NCI-H187 (cell line): ENCODE measurements around the gene SEBOX.

ENCODE experiments used
- DNase-seq, 2 experiments: peaks; one replicate each; lab custom pipeline; 2025; lab: John Stamatoyannopoulos, UW

SEBOX gene

GRCh38 chr17:28368915-28369683, 4.1 kb upstream of the SEBOX start:
- no peak for DNase-seq

DNA sequence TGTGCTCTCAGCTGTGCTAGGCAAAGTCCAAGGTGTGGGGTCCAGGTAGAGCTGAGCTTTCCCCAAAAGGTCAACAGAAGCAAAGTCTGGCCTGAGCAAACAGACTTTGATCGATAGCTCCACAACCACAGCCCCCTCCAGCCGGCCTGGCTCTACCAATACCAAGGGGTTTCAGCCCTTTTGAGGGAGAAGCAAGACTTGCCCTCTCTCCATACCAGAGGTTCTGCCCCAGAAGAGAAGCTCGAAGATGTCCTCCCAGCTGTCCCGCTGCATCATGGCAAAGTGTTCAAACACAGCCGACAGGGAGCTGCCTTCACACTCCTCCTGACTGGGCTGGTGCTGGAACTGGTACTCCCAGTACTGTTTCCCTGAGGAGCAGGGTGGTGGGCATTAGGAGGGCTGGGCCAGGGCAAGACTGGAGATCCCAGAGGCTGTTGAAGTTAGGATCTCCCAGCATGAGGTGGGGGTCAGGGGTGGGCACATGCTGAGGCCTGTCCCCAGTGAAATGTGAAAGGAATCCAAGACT, 3.4 kb upstream of the SEBOX start:
- DNase-seq: no peak

DNA sequence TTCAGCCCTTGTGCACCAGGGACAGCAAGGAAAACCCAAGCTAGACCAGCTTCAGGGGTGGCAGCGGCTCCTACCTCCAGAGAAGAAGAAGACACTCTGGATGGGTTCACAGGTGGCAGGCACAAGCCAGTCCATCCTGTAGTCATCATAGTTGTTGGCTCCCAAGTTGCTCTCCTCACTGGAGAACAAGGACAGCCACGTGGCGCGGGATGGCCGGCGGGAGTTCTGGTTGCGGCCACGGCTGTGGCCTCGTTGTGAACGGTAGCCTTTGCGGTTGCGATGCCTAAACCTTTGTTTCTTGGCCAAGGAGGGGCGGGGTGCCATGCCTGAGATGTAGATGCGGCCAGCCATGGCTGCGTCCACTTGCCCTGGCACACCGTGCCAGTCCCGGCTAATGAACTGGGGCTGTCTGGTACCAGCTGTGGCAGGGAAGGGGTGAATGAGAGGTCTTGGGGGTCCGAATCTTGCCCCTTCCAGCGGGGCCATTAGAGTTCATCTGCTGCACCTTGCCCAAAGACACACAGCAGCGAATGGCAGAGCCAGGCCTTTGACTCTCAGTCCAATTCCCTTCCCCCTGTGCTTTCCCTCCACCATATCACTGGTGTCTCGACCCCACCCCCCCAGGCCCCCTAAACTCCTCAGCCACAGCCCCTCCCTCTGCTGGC, 2.8 kb upstream of the SEBOX start:
- DNase-seq: no peak

GRCh38 chr17:28366605-28367004, 1.6 kb upstream of the SEBOX start:
- no peak for DNase-seq

- DNase-seq: no peak
Observed at GRCh38 chr17:28365487-28365886, 488 bp upstream of the SEBOX start.

DNA sequence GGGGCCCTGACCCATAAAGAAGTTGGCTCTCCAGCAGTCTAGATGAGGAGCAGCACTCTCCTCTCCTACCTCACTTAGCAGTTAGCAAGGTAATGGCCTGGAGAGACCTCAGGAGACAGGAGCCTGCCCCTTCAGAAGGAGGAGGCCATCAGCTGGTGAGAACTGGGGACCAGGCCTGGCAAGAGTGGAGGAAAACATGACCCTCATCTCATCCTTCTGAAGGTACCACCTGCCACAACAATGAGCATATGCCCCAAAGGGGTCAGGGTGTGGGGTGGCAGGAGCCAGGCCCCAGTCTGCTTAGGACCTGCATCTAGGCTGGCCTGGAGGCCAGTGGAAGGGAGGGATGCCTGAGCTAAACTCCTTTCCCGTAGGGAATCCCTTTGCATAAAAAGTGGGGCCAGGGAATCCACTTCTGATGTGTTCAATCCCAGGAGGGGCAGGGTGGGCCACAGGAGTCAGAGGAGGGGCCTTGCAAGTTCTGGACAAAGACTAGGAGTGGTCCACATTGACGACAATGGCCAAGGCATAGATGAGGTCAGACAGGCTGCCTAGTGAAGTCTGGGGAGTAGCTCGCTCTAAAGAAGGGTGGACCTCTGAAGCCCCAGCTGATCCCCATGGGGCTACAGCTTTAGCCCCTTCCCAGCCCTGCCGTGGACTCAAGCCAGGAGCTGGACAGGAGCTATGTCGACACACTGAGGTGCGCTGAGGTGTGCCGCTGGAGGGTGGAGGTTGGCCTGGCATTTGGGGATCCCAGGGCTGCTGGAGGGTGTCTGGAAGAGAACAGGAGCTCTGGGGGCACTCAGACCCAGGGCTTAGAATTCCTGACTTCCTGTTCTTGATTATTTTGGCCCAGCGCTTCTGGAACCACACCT, 986 bp downstream of the SEBOX start:
- no peak for DNase-seq

GRCh38 chr17:28363186-28363585, 1.8 kb downstream of the SEBOX start:
- no peak for DNase-seq

DNA sequence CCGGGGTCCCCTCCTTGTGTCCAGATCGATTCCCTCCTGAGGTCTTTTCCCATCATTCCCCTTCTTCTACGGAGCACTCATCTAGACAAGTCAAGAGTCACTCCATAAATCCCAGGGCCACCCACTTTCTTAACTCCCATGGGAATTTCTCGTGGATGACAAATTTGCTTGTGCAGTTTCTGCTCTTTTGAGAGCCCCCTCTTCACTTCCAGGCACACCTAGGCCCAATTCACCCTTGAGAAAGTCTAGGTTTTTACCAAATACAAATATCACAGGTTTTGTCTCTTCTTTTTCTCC, 7.2 kb downstream of the SEBOX start:
- DNase-seq: no peak

DNA sequence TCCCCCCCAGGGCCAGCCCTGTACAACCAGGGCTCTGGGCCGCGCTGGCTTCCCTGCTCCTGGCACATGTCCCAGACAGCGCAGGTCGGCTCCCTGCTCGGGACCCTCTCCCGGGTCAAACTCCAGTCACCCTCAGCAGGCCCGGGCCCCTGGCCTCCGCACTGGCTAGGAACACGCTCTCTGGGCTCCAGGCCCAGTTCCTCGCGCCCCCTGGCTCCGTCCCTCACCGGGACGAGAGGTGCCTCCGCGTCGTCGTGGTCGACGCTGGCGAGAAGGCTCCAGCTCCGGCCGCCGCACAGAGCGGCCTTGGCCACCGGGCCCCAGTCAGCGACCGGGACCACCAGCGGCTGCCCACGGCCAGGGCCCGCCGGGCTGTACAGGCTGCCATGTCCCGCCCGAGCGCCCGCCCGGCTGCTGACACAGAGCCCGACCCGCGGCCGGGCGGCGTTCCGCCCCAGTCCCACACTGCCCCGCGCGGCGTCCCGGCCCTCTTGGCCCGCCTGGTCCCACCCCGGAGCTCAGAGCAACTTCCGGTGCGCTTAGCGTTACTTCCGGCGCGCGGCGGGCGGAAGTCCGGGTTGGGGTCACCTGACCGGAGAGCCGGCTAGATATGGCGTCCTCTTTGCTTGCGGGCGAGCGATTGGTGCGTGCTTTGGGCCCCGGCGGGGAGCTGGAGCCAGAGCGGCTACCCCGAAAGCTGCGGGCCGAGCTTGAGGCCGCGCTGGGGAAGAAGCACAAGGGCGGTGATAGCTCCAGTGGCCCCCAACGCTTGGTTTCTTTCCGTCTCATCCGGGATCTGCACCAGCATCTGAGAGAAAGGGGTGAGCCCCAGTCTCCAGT, 7.7 kb downstream of the SEBOX start, which contains the start of gene POLDIP2:
TSS of gene POLDIP2 (minus strand) at position 467 of the 840 bp plus-strand sequence. CDS start at position 388, 79 bp downstream.
- peak; percentile 78 to 93 for DNase-seq

- no peak for DNase-seq
Observed at GRCh38 chr17:28350271-28350670, 14.7 kb downstream of the SEBOX start.

GRCh38 chr17:28348979-28349378, 16.0 kb downstream of the SEBOX start:
- no peak for DNase-seq

DNA sequence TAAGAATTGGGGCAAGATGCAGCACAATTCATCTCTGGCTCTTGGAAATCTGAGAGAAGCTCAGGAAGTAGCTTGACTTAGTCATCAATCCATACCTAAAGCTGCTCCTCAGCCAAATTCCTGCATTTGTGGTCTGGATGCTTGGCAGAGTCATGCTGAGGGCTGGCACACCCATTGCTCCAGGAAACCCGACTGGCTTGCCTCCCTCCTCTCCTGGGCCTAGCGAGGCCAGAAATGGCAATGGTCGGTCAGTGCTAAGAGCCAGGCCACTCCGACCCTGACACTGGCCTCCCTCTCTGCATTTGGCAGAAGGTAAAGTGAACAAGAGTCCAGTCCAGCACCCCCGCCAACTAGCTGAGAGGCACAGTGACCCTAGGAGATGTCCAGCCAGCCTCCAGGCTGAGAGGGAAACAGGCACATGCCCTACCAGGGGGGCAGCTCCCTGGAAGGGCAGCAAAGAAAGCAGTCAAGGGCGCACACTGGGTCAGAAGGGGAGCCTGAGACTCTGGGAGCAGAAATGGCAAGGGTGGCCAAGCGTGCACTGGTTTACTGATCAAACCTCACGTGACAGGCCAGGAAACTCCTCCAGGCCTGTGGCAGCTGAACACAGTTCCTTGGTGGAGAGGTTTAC, 17.6 kb downstream of the SEBOX start:
- no peak for DNase-seq

GRCh38 chr17:28346746-28347246, 18.2 kb downstream of the SEBOX start:
- no peak for DNase-seq

GRCh38 chr17:28346199-28346580, 18.8 kb downstream of the SEBOX start:
- no peak for DNase-seq

GRCh38 chr17:28345419-28346198, 19.4 kb downstream of the SEBOX start:
- DNase-seq: peak in 1 of 2 experiments; percentile 13

GRCh38 chr17:28344435-28344901, 20.5 kb downstream of the SEBOX start:
- no peak for DNase-seq

- DNase-seq: peak in 1 of 2 experiments; percentile 44
Observed at GRCh38 chr17:28344011-28344410, 21.0 kb downstream of the SEBOX start.

- DNase-seq: no peak
Observed at GRCh38 chr17:28343491-28343932, 21.5 kb downstream of the SEBOX start.

DNA sequence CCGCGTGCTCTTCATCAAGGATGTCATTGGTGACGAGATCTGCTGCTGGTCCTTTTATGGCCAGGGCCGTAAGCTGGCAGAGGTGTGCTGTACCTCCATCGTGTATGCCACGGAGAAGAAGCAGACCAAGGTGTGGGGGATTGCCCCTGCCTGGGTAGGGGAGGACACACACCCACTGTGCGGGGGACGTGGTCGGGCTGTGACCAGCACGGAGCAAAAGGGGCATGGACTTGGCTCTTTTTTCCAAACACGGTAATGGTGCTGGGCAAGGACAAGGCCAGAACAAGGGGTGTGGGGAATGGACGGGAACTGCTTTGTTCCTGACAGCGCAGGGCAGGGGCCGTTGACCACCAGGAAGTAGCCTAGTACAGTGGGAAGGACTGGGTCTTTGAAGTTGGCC, 22.7 kb downstream of the SEBOX start:
- DNase-seq: no peak

DNA sequence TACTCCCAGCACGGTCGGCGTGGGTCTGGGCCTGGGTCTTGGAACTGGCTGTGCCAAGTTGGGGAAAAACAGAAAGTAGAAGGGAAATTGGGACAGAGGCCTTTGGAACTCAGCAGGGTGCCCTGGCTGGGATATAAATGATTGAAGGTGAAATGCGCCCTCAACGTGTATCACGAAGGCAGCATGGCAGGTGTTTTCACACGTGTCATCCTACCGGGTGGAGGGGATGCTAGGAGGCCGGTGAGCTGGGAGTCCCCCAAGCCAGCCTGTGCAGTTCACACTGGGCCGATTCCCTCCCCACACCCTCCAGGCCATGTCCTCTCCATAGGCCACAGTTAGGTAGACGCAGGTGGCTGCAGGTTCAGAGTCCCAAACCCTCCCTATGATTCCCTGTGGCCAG, 23.5 kb downstream of the SEBOX start:
- DNase-seq: no peak
